Measurements from ENCODE around the gene FAU. TPM values are rescaled to one million over a fixed set of nuclear protein-coding genes. Genes with fewer than 3 reads are reported as not detected.

The FAU gene
- total and polyA plus RNA-seq, 2 experiments from 2014 or later = 546 to 1,183 TPM

DNA sequence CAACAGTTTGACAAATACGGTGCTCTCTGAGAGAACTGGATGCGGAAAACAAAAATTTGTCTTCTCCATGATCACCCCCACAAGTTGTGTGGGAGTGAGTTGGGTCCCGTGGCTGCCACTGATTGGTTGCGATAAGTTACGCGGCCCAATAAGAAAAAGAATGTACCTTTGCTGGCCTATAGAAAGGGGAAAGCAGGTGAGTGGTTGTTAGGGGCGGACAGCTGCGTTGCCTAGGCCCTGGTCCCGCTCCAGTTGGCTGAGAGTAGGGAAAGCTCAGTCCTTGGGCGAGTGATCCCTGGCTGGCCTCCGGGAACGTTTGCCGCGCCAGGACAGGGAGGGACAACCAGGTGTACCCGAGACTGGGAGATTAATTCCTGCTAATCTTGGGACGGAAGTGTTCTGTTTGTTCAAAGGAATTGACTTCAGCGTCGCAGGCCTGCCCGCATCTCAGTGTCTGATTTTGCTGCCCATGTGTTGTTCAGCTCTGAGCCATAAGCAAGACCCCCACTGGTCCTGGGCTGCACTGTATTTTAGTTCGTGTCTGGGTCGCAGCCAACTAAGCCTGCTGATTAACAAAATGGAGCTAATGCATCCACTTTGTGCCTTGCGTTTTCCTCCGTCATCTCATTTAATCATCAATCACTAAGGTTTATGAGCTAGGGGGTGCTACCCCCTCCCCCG, 13.2 kb upstream of the FAU start:
- TF ChIP-seq, protein P1, sequence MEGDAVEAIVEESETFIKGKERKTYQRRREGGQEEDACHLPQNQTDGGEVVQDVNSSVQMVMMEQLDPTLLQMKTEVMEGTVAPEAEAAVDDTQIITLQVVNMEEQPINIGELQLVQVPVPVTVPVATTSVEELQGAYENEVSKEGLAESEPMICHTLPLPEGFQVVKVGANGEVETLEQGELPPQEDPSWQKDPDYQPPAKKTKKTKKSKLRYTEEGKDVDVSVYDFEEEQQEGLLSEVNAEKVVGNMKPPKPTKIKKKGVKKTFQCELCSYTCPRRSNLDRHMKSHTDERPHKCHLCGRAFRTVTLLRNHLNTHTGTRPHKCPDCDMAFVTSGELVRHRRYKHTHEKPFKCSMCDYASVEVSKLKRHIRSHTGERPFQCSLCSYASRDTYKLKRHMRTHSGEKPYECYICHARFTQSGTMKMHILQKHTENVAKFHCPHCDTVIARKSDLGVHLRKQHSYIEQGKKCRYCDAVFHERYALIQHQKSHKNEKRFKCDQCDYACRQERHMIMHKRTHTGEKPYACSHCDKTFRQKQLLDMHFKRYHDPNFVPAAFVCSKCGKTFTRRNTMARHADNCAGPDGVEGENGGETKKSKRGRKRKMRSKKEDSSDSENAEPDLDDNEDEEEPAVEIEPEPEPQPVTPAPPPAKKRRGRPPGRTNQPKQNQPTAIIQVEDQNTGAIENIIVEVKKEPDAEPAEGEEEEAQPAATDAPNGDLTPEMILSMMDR (IDR thresholded peaks at IDR 0.05; ENCODE audit: low read depth, low read length) = no peak
- H3K27me3 ChIP-seq = peaks cover 1% of the 10 kb centered on the region
- H3K27ac ChIP-seq = peak overlapping the region; percentile 98
- H3K36me3 ChIP-seq = peaks cover 13% of the 10 kb centered on the region
- peak overlapping the region; percentile 82 for H3K4me3 ChIP-seq
- peak; percentile 96 to 97 for DNase-seq (ENCODE audit: low read depth in 1 of 2, low spot score in 1 of 2)
- H3K9me3 ChIP-seq (ENCODE audit: low read depth) = no peaks in the 10 kb centered on the region
- peaks cover 12% of the 10 kb centered on the region for H3K4me1 ChIP-seq (ENCODE audit: low read depth)

DNA sequence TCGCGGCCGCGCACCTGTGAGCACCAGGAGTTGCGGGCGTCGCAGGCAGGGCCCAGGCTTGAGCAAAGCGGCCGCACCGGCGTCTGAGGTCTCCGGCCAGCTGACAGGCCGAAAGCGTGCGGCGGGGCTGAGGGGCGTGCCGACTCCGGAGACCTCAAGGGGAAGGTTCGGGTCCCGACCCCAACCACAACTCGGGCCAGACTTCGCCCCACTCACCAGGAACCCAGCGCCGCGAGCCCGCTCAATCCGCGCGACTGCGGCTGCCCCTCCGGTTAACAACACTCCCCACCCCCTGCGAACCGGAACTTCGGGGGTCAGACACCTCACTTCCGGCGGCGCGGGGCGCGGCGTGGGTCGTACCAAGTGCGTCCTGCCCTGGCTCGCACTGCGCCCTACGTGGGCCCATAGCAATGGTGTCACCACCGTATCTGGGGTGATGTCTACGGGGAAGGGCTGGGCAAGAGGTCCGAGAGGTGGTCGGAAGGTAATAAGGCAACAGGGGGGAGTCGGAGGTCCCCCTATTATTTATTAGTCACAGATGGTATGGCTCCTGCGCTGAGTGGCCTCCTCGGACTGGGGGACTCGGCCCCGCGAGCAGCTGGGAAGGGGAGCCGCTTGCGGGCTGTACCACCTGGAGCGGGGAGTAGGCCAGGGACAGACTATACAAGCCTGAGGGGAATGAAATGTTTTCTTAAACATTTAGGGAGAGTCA, 12.5 kb upstream of the FAU start, which contains the start of gene SYVN1:
Gene SYVN1, minus strand, starts transcription at position 280 of the 712 bp plus-strand sequence. CDS start 918 bp downstream, outside the sequence.
- H3K27ac ChIP-seq = peak within 1 kb of the TSS; percentile 98
- no peaks in the 10 kb centered on the region for H3K27me3 ChIP-seq
- peak within 1 kb of the TSS; percentile 82 for H3K4me3 ChIP-seq
- peaks cover 12% of the 10 kb centered on the region for H3K4me1 ChIP-seq (ENCODE audit: low read depth)
- TF ChIP-seq, protein P1 (IDR thresholded peaks at IDR 0.05; ENCODE audit: low read depth, low read length) = no peak
- no peaks in the 10 kb centered on the region for H3K9me3 ChIP-seq (ENCODE audit: low read depth)
- peaks cover 17% of the 10 kb centered on the region for H3K36me3 ChIP-seq
- peak; percentile 90 to 93 for DNase-seq (ENCODE audit: low read depth in 1 of 2, low spot score in 1 of 2)

DNA sequence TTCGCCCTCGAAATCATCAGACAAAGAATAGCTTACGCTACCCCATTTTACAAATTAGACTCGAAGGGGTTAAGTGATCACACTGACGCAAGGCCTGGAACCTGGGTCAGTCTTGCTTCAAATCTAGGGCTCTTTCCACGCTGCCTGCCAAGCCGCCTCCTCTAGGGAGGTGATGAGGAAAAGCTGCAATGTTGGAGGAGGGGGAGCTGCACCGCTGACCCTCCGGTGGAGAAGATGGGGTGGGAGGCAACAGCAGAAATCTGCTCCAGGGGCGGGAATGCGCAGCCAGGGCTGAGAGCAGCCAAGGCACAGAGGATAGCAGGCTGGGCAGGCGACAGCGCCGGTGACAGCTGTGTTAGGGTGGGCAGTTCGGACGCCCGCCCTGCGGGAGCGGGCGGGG, 11.8 kb upstream of the FAU start:
- H3K36me3 ChIP-seq = peaks cover 23% of the 10 kb centered on the region
- H3K4me1 ChIP-seq (ENCODE audit: low read depth) = peaks cover 12% of the 10 kb centered on the region
- DNase-seq (ENCODE audit: low read depth in 1 of 2, low spot score in 1 of 2) = peak in 1 of 2 donors; percentile 54
- TF ChIP-seq, protein P1 (IDR thresholded peaks at IDR 0.05; ENCODE audit: low read depth, low read length) = no peak
- peak overlapping the region; percentile 82 for H3K4me3 ChIP-seq
- peak overlapping the region; percentile 98 for H3K27ac ChIP-seq
- no peaks in the 10 kb centered on the region for H3K27me3 ChIP-seq
- H3K9me3 ChIP-seq (ENCODE audit: low read depth) = no peaks in the 10 kb centered on the region

DNA sequence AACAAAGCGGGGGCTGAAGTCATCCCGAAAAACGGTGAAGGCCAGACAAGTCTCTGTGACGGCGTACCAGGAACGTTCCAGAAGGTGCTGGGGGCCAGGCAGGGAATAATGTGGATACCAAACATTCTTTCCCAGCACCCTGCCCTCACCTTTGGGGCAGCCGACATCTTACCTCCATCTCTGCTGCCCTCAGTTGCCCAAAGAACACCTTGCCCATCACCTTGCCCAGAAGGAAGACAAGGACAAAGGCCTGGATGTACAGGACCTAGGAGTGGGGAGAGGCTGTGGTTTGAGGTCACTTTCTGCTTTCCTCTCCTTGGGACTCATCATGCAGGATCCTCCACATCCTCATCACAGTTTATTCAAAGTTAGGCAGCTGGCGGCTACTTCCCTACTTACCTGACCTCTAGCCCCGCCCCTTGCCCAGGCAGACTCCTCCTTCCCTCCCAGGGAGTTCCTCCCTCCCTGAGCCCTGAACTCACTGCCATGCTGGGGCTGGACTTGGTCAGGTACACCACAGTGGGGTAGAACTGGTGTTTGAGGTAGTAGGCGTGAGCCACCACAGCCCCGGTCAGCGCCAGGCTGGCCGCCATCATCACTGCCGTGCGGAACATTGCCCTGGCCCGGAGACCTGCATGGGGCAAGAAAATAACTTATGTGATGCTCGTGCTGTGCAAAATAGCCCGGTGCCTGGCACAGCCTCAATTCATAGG, 11.2 kb upstream of the FAU start:
- H3K9me3 ChIP-seq (ENCODE audit: low read depth) = no peaks in the 10 kb centered on the region
- no peaks in the 10 kb centered on the region for H3K27me3 ChIP-seq
- TF ChIP-seq, protein P1 (IDR thresholded peaks at IDR 0.05; ENCODE audit: low read depth, low read length) = no peak
- H3K4me3 ChIP-seq = peak overlapping the region; percentile 82
- H3K36me3 ChIP-seq = peaks cover 29% of the 10 kb centered on the region
- DNase-seq (ENCODE audit: low read depth in 1 of 2, low spot score in 1 of 2) = peak in 1 of 2 donors; percentile 17
- peaks cover 12% of the 10 kb centered on the region for H3K4me1 ChIP-seq (ENCODE audit: low read depth)
- no peak overlapping the region for H3K27ac ChIP-seq

DNA sequence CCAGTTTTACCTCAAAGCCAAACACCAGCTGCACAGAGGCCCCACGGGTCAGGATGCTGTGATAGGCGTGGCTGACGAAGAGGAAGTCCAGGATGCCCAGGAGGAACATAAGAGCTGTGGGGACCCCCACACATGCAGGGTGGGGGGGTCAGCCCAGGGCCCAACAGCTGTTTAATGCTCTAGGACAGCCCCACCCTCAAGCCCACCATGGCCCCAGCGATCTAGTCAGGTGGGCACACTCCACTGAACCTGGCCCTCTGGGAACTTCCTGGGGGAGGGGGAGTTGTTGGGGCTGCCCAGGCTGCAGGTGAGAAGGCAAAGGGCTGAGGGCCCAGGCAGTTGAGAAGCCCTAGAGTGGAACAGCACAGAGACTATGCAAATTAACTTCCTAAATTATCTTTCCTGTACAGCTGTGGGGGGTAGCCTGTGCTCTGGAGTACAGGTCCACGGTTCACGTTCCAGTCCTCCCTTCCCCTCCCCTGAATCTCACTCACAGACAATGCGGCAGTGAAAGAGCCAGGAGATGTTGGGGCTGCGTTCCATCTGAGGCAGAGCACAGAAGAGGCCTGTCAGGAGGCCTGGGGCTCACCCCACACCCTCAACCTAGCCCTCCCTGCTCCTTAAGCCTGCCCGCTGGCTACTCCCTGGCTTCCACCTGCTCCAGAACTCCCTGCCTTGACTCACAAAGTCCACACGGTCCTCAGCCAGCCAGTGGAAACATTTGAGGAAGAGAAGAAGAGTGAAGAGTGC, 10.5 kb upstream of the FAU start:
- Histone ChIP-seq H3K27ac (no peak overlapping the region), H3K36me3 (peaks cover 35% of the 10 kb centered on the region), H3K27me3 (no peaks in the 10 kb centered on the region), H3K4me3 (no peak overlapping the region), H3K4me1 (ENCODE audit: low read depth) (peaks cover 12% of the 10 kb centered on the region), H3K9me3 (ENCODE audit: low read depth) (no peaks in the 10 kb centered on the region)
- TF ChIP-seq, protein P1 (IDR thresholded peaks at IDR 0.05; ENCODE audit: low read depth, low read length) = no peak
- DNase-seq (ENCODE audit: low read depth in 1 of 2, low spot score in 1 of 2) = no peak

Data from cardiac muscle cell (in vitro differentiated cells and primary cell).